Mammary epithelial cell (primary cell): ENCODE results near the gene ITM2C.

Experiments used
- EZH2 ChIP-seq: IDR thresholded peaks from 2 replicates; pipeline ENCODE4 v1.6.1; 2012; ENCODE audit warnings: low read length, inconsistent platforms, borderline replicate concordance
- TF ChIP-seq, protein P1 (sequence below), 2 donors: IDR thresholded peaks in 1 of 2; conservative IDR thresholded peaks in 1 of 2; 2 replicates each; pipeline ENCODE4 v1.5.1; 2011 to 2012; ENCODE audit warnings: inconsistent platforms in 2 of 2, low read length in 2 of 2, mild to moderate bottlenecking in 2 of 2, control low read depth in 1 of 2, low read depth in 1 of 2; ENCODE audit not compliant: insufficient read depth in 1 of 2; ENCODE audit errors: extremely low read depth in 1 of 2

DNA sequence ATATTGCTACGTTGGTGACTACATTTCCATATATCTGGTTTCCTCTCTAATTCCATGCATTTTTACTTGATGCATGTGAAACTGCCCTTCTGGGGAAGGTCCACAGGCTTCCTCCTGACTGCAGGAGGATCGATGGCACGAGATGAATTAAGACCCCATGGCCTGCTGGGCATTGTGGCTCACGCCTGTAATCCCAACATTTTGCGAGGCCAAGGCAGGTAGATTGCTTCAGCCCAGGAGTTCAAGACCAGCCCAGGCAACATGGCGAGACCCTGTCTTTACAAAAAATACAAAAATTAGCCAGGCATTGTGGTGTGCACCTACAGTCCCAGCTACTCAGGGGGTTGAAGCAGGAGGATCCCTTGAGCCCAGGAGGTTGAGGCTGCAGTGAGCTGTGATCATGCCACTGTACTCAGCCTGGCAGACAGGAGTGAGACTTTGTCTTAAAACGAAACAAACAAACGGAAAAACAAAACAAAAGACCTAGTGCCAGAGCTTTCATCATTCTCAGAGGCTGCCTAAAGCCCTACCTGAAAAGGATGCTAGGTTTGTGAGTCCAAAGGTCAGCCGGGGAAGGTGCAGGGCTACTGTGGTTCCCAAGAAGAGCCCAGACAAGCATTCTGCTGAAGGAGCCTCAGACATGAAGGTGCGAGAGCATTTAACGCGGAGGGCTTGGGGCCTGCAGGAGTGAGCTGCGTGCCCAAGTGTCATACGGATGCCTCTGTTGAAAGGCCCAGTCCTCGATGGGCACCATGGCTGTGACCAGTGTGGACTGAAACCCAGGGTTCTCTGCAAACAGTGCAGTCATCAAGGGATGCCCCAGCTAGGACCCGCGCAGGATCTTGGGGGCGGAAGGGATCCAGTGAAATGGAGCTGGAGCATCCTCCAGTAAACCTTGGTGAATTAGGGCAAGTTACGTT lies 38.7 kb downstream of the ITM2C start:
- TF ChIP-seq, protein P1, sequence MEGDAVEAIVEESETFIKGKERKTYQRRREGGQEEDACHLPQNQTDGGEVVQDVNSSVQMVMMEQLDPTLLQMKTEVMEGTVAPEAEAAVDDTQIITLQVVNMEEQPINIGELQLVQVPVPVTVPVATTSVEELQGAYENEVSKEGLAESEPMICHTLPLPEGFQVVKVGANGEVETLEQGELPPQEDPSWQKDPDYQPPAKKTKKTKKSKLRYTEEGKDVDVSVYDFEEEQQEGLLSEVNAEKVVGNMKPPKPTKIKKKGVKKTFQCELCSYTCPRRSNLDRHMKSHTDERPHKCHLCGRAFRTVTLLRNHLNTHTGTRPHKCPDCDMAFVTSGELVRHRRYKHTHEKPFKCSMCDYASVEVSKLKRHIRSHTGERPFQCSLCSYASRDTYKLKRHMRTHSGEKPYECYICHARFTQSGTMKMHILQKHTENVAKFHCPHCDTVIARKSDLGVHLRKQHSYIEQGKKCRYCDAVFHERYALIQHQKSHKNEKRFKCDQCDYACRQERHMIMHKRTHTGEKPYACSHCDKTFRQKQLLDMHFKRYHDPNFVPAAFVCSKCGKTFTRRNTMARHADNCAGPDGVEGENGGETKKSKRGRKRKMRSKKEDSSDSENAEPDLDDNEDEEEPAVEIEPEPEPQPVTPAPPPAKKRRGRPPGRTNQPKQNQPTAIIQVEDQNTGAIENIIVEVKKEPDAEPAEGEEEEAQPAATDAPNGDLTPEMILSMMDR (conservative IDR thresholded peaks at IDR 0.05 in 1 of 2, IDR thresholded peaks at IDR 0.05 in 1 of 2; ENCODE audit: extremely low read depth in 1 of 2, insufficient read depth in 1 of 2, low read depth in 1 of 2, low read length in 2 of 2), result no peak
- TF ChIP-seq EZH2, result no peak
